Panc1 (cell line): ENCODE data around the gene NSUN6. TPM values are rescaled to one million over a fixed set of nuclear protein-coding genes. Genes with fewer than 3 reads are reported as not detected.

Source experiments
- ATAC-seq: fragments of 200-7000 bp; cut with Tn5 transposase; 2 replicates; pipeline ENCODE4 v1.9.1; 2020; ENCODE audit warnings: mild to moderate bottlenecking, moderate library complexity
- BruUV-seq: library from RNA; stranded (reverse); fragments of 400-500 nt; replicated peaks from 2 replicates; lab custom pipeline; 2021; lab: Mats Ljungman, UMichigan
- CTCF ChIA-PET: fragments of 300-600 bp; sonication (Branson Sonifier 250); formaldehyde crosslinking; loops from one replicate; lab custom pipeline; 2022; ENCODE audit warnings: antibody characterized with exemption; lab: Charles Lee
- POLR2A ChIA-PET: fragments of 300-600 bp; sonication (Branson Sonifier 250); formaldehyde crosslinking; loops from one replicate; lab custom pipeline; 2022; ENCODE audit warnings: antibody characterized with exemption; lab: Charles Lee
- DNase-seq: peaks from one replicate; pipeline ENCODE4 v3.0.0-alpha.2; 2010; ENCODE audit warnings: low read depth, low spot score
- H3K27ac ChIP-seq: 2 replicates; pipeline ENCODE4 v1.5.1; 2011; ENCODE audit warnings: mild to moderate bottlenecking, low read length, inconsistent platforms
- H3K27me3 ChIP-seq: fragments of 200-500 bp; sonication (Bioruptor generic); 2 replicates; pipeline ENCODE4 v1.6.0; 2014; ENCODE audit warnings: low read length, inconsistent platforms; ENCODE audit not compliant: control insufficient read depth, insufficient read depth
- H3K36me3 ChIP-seq: fragments of 200-500 bp; sonication (Bioruptor generic); 2 replicates; pipeline ENCODE4 v1.5.1; 2014; ENCODE audit warnings: inconsistent platforms, mild to moderate bottlenecking, low read length, moderate library complexity; ENCODE audit not compliant: control insufficient read depth, insufficient read depth
- H3K4me1 ChIP-seq: 2 replicates; pipeline ENCODE4 v1.5.1; 2011; ENCODE audit warnings: inconsistent platforms, mild to moderate bottlenecking, low read length, moderate library complexity; ENCODE audit not compliant: control insufficient read depth, insufficient read depth
- H3K4me3 ChIP-seq, 2 experiments: 2 replicates each; pipeline ENCODE4 v1.5.1; 2011 to 2012; ENCODE audit warnings: low read depth in 2 of 2, low read length in 2 of 2, mild to moderate bottlenecking in 2 of 2, inconsistent platforms in 1 of 2, moderate library complexity in 1 of 2
- H3K9me3 ChIP-seq: fragments of 200-500 bp; sonication (Bioruptor generic); 2 replicates; pipeline ENCODE4 v1.5.1; 2014; ENCODE audit warnings: low read depth, mild to moderate bottlenecking, inconsistent platforms, low read length, moderate library complexity; ENCODE audit not compliant: control insufficient read depth, insufficient read depth
- POLR2AphosphoS5 ChIP-seq: IDR thresholded peaks from 2 replicates; pipeline ENCODE4 v1.6.1; 2012; ENCODE audit warnings: mild to moderate bottlenecking, low read depth, low read length, moderate library complexity
- SIN3A ChIP-seq: IDR thresholded peaks from 2 replicates; pipeline ENCODE4 v1.6.1; 2012; ENCODE audit warnings: low read depth, mild to moderate bottlenecking, low read length, moderate library complexity, borderline replicate concordance; ENCODE audit not compliant: insufficient read depth
- TCF7L2 ChIP-seq: IDR thresholded peaks from 2 replicates; pipeline ENCODE4 v1.6.1; 2011; ENCODE audit warnings: mild to moderate bottlenecking, low read depth, low read length, inconsistent platforms
- in situ Hi-C: cut with HindIII; loops from 2 replicates; pipeline ENCODE4 v1.10.0; 2016; ENCODE audit warnings: low sequenced_read_pairs, low pct_unique_long_range_greater_than_20kb
- intact Hi-C: fragments of 100-400 bp; cut with micrococcal nuclease; formaldehyde crosslinking; loops from one replicate; pipeline ENCODE4 v1.10.0; 2022; ENCODE audit not compliant: unreplicated experiment
- total RNA-seq: library from RNA; stranded (reverse); gene quantifications from one replicate; pipeline ENCODE4 v1.2.1, GENCODE V29; 2021; ENCODE audit not compliant: unreplicated experiment
- TF ChIP-seq, protein P1 (sequence below): fragments of 450-650 bp; IDR thresholded peaks from 2 replicates; pipeline ENCODE4 v1.5.1; 2017; ENCODE audit warnings: mild to moderate bottlenecking
- TF ChIP-seq, protein P2 (sequence below), 2 experiments: IDR thresholded peaks; 2 replicates each; pipeline ENCODE4 v1.6.1; 2011 to 2012; ENCODE audit warnings: low read depth in 2 of 2, control low read depth in 1 of 2, low read length in 1 of 2, mild to moderate bottlenecking in 1 of 2, moderate library complexity in 1 of 2; ENCODE audit not compliant: insufficient read depth in 1 of 2

NSUN6 gene
- total RNA-seq, 1 experiment from 2014 or later, result 4.3 TPM

DNA sequence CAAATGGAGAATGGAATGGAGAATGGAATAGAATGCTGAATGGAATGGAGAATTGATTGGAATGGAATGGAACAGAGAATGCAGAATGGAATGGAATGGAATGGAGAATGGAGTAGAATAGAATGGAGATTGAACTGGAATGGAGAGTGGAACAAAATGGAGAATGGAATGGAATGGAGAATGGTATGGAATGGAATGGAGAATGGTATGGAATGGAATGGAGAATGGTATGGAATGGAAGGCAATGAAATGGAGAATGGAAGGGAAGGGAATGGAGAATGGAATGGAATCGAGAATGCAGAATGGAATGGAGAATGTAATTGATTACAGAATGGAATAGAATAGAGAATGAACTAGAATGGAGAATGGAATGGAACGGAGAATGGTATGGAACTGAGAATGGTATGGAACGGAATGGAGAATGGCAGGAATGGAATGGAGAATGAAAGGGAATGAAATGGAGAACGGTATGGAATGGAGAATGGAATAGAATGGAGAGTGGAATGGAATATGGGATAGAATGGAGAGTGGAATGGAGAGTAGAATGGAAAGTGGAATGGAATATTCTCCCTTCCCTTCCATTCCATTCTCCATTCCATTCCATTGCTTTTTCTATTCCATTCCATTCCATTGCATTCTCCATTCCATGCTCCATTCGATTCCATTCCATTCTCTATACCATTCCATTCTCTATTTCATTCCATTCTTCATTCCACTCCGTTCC lies 88.2 kb downstream of the NSUN6 start:
- DNase-seq, result no peak
- no peaks in the 10 kb centered on the region for H3K9me3 ChIP-seq

DNA sequence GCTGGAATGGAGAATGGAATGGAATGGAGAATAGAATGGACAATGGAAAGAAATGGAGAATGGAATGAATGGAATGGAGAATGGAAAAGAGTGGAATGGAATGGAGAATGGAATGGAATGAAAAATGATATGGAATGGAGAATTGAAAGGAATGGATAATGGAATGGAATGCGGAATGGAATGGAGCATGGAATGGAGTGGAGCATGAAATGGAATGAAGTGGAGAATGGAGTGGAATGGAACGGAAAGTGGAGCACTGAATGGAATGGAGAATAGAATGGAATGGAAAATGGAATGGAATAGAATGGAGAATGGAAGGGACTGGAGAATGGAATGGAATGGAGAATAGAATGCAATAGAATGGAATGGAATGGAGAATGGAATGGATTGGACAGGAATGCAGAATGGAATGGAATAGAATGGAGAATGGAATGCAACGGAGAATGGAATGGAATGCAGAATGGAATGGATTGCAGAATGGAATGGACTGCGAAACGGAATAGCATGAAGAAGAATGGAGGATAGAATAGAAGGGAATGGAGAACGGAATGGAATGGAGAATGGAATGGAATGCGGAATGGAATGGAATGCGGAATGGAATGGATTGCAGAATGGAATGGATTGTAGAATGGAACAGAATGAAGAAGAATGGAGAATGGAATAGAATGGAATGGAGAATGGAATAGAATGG lies 89.4 kb downstream of the NSUN6 start:
- ChIA-PET CTCF (no interaction called here), POLR2A (no interaction called here)
- Histone ChIP-seq H3K27ac (no peak overlapping the region), H3K27me3 (no peaks in the 10 kb centered on the region), H3K9me3 (no peaks in the 10 kb centered on the region), H3K36me3 (no peaks in the 10 kb centered on the region), H3K4me1 (no peaks in the 10 kb centered on the region), H3K4me3 (no peak overlapping the region)
- DNase-seq (no peak), ATAC-seq (no peak)
- intact Hi-C loops (no loop called here), in situ Hi-C loops (no loop called here)
- BruUV-seq, result no TSS peak
- TF ChIP-seq POLR2AphosphoS5, result no peak
- no peak for TF ChIP-seq TCF7L2
- TF ChIP-seq, protein P1, sequence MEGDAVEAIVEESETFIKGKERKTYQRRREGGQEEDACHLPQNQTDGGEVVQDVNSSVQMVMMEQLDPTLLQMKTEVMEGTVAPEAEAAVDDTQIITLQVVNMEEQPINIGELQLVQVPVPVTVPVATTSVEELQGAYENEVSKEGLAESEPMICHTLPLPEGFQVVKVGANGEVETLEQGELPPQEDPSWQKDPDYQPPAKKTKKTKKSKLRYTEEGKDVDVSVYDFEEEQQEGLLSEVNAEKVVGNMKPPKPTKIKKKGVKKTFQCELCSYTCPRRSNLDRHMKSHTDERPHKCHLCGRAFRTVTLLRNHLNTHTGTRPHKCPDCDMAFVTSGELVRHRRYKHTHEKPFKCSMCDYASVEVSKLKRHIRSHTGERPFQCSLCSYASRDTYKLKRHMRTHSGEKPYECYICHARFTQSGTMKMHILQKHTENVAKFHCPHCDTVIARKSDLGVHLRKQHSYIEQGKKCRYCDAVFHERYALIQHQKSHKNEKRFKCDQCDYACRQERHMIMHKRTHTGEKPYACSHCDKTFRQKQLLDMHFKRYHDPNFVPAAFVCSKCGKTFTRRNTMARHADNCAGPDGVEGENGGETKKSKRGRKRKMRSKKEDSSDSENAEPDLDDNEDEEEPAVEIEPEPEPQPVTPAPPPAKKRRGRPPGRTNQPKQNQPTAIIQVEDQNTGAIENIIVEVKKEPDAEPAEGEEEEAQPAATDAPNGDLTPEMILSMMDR, result no peak
- TF ChIP-seq SIN3A, result no peak
- TF ChIP-seq, protein P2, sequence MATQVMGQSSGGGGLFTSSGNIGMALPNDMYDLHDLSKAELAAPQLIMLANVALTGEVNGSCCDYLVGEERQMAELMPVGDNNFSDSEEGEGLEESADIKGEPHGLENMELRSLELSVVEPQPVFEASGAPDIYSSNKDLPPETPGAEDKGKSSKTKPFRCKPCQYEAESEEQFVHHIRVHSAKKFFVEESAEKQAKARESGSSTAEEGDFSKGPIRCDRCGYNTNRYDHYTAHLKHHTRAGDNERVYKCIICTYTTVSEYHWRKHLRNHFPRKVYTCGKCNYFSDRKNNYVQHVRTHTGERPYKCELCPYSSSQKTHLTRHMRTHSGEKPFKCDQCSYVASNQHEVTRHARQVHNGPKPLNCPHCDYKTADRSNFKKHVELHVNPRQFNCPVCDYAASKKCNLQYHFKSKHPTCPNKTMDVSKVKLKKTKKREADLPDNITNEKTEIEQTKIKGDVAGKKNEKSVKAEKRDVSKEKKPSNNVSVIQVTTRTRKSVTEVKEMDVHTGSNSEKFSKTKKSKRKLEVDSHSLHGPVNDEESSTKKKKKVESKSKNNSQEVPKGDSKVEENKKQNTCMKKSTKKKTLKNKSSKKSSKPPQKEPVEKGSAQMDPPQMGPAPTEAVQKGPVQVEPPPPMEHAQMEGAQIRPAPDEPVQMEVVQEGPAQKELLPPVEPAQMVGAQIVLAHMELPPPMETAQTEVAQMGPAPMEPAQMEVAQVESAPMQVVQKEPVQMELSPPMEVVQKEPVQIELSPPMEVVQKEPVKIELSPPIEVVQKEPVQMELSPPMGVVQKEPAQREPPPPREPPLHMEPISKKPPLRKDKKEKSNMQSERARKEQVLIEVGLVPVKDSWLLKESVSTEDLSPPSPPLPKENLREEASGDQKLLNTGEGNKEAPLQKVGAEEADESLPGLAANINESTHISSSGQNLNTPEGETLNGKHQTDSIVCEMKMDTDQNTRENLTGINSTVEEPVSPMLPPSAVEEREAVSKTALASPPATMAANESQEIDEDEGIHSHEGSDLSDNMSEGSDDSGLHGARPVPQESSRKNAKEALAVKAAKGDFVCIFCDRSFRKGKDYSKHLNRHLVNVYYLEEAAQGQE (IDR thresholded peaks at IDR 0.05; ENCODE audit: insufficient read depth in 1 of 2, low read depth in 2 of 2, low read length in 1 of 2), result no peak

More for the DNA sequence above, 88.2 kb downstream of the NSUN6 start:
- ChIA-PET POLR2A (no interaction called here), CTCF (no interaction called here)
- H3K36me3 ChIP-seq, result no peaks in the 10 kb centered on the region
- no peak overlapping the region for H3K27ac ChIP-seq
- TF ChIP-seq, protein P1, result no peak
- TF ChIP-seq POLR2AphosphoS5, result no peak
- TF ChIP-seq, protein P2 (IDR thresholded peaks at IDR 0.05; ENCODE audit: insufficient read depth in 1 of 2, low read depth in 2 of 2, low read length in 1 of 2), result no peak
- no peak for TF ChIP-seq SIN3A
- TF ChIP-seq TCF7L2, result no peak
- intact Hi-C loops, result no loop called here
- H3K27me3 ChIP-seq, result no peaks in the 10 kb centered on the region
- in situ Hi-C loops, result no loop called here
- H3K4me3 ChIP-seq, result no peak overlapping the region
- no TSS peak for BruUV-seq
- no peak for ATAC-seq
- H3K4me1 ChIP-seq, result no peaks in the 10 kb centered on the region
